ENCODE measurements around the gene CENPK.
"Not testable (repeated sequence)": the region's sequence is repeated elsewhere in the genome, so short reads cannot be mapped to it uniquely, and the experiment has no call there.

The CENPK gene

DNA sequence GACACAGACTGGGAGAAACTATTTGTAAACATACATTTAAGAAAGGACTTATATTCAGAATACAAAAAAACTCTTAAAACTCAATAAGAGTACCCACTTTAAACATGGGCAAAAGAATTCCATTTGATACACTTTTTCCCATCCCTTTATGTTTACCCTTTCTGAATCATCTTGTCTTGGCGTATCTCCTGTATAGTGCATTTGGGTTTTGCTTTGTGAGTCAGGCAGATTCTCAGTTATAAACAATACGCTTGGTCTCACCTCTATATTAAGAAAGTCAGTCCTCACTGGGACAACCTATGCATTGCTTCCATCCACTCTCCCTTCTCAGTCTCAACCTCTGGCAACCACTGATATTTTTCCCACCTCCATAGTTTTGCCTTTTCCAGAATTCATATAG is 54.0 kb downstream of the CENPK start:
- no peak for DNase-seq (ENCODE audit: low spot score)

DNA sequence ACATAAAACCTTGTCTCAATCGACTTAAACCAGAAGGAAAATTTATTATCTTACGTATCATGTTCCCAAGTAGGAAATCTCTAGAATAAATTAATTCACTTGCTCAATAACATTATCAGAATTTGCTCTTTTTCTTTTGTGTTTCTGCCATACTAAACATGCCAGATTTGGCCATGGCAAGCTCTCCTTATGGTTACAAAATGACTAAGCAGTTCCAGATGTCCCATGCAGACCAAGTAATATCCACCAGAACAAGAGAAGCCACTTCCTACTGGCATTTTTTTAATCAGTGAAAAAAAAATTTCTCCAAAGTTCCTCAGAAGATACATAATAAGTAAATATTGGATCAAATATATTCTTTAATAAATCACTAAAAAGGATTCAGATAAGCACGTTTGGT is 56.0 kb downstream of the CENPK start:
- no peak for DNase-seq (ENCODE audit: low spot score)

DNA sequence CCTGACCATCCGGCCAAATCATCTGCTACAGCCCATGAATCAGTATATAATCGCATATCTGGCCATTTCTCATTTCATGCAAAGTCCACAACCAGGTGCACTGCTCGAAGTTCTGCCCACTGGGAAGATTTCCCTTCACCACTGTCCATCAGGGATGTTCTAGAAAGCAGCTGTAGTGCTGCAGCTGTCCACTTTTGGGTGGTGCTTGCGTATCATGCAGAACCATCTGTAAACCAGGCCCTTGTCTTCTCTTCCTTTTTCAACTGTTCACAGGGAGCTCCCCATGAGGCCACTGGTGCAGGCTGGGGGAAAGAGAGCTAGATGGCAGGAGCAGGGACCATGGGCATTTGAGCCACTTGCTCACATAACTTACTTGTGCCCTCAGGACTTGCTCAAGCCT is 73.8 kb downstream of the CENPK start:
- DNase-seq (ENCODE audit: low spot score): no peak

DNA sequence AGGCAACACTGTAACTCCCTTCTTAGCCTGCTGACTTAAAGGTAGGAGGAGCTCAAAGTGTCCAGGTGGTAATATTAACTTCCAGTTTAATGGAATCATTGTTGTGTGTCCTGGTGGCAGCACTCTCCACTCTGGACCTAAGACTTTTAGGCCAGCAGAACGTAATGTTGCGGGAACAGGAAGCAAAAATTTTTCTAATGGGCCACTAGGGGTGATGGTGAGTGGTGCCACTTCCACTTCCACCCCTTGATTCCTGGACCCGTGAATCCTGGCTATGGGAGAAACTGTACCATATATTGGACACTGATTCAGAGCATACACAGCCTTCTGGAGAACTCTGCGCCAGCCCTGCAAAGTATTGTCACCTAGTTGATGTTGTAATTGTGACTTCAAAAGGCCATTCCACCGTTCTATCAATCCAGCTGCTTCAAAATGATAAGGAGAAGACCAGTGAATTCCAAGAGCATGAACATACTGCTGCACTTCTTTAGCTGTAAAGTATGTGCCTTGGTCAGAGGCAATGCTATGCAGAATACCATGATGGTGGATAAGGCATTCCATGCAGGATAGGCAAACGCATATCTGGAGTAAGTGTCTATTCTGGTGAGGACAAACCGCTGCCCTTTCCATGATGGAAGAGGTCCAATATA is 74.8 kb downstream of the CENPK start:
- DNase-seq (ENCODE audit: low spot score): not testable (repeated sequence)

DNA sequence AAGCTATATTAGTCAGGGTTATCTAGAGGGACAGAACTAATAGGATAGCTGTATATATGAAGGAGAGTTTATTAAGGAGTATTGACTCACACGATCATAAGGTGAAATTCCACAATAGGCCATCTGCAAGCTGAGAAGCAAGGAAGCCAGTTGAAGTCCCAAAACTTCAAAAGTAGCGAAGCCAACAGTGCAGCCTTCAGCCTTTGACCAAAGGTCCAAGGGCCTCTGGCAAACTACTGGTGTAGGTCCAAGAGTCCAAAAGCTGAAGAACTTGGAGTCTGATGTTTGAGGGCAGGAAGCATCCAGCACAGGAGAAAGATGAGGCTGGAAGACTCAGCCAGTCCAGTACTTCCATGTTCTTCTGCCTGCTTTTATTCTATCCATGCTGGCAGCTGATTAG is 76.2 kb downstream of the CENPK start:
- DNase-seq (ENCODE audit: low spot score): not testable (repeated sequence)

DNA sequence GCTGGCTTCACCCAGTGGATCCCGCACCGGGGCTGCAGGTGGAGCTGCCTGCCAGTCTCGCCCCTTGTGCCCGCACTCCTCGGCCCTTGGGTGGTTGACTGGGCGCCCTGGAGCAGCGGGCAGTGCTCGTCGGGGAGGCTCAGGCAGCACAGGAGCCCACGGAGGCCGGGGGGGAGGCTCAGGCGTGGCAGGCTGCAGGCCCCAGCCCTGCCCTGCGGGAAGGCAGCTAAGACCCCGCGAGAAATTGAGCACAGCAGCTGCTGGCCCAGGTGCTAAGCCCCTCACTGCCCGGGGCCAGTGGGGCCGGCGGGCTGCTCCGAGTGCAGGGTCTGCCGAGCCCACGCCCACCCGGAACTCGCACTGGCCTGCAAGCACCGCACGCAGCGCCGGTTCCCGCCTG is 77.6 kb downstream of the CENPK start:
- no peak for DNase-seq (ENCODE audit: low spot score)

DNA sequence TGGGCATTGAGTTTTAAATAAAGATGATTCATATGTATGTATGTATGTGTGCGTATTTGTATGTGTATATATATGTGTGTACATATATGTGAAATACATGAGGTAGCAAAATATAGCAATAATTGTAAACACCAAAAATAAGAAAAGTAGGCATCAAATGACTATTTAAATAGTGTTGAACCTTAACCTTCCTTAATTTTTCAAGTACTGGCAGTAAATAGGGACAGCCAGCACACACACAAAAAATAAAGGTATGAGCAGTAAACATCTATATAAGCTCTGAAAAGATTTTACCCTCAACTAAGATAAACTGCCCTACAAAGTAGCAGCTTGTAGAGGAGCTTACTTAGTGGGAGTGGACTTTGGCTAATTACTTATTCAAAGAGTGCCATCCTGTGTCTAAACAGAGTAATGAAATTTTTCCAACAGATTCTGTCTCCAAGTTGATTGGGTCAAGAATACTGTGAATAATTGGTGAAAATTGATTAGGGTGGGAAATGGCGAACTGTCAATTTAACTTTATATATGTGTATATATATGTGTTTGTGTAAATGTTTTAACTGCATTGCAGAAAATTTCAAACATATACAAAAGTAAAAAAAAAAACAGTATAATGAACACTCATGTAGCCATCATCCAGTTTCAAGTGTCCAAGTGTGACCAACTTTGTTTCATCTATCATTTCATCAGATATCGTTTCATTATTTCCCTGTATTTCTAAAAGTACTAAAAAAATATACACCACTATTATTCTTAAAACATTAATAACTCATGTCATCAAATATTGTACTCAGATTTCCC is 79.2 kb downstream of the CENPK start:
- DNase-seq (ENCODE audit: low spot score): peak; percentile 16

DNA sequence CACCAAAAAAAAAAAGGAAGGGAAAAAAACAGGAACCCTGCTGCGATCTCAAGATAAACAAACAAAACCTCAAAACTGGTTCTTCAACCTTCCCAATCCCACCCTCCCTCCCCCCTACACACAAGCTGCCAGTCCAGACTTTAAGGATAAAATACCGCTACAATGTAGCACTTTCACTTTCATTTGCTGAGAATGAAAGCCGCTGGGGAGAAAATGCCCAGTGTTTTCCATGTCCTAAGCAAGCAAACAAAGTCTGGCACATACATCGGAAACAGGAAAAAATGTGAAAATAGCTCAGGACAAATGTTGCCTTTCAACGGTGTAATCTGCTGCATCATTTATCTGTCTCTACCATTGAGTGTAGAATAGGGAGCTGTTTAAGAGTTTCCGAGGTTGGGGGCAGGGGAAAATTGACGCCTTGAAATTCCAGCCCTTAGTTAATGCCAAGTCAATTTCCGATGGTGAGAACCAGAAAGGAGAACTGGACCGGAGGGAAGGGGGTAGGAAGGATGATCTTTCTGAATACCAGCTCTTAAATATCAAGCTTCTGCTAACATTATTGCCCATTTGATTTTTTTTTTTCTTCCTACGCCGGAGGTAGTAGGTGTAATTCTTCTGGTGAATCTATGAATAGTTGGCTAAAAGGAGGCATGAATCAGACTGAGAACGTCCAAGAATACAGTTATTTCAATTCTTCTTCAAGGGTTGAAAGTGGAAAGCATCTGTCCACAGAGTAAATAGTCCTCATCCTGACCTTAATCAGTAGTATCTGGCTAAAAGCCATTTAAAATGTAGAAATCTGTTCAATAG is 80.0 kb downstream of the CENPK start:
- DNase-seq (ENCODE audit: low spot score): peak; percentile 11

DNA sequence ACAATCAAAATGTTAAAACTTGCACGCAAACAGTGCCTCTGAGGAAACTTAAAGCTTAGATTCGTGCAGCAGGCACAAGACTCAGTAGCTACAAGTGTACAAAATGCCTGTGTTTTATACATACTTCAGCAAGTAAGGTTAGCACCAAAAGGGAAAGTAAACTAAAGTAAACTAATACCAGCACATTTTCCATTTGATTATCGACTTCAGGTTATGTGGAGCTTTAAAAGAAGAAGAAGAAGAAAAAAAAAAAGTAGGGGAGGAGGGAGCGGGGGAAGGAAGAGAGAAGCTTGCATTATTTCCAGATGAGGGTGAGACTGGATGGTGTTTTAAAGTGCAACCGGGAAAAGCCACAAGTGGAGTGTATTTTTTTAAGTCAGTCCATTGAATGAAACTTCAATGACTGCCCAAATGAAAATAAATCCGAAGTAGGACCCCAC is 80.7 kb downstream of the CENPK start:
- no peak for DNase-seq (ENCODE audit: low spot score)

DNA sequence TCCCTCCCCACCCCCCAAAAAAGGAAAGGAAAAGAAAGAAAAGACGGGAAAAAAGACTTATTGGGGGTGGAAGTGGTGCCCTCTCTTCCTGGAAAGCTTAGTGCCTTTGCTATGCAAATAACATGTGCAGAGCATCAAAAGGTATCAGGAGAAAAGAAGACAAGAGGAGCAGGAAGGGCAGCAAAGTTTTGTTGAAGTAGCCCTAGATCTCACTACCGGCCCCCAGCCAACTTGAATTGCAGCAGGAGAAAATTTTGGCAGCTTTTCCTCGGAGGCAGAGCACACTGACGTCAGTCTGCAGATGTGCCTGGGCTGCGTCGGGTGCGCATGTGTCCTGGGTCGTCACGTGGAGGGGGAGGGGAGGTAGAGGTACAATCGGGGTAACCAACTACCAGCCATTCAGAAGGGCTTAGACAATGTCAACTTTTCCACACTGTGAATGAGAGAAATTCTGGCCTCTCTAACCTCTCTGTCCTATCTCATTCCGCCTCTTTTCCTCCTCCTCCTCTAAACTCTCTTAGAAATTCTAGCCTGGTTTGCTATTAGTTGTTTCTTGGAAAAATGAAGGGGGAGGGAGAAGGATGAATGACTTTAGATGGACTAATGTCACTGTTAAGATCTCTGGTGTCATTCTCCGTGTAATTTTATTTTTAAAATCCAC is 81.2 kb downstream of the CENPK start, which contains the start of gene ADAMTS6:
Gene ADAMTS6, minus strand, starts transcription at position 286 of the 661 bp plus-strand sequence. CDS start 8,247 bp downstream, outside the sequence.
- peak; percentile 28 for DNase-seq (ENCODE audit: low spot score)

DNA sequence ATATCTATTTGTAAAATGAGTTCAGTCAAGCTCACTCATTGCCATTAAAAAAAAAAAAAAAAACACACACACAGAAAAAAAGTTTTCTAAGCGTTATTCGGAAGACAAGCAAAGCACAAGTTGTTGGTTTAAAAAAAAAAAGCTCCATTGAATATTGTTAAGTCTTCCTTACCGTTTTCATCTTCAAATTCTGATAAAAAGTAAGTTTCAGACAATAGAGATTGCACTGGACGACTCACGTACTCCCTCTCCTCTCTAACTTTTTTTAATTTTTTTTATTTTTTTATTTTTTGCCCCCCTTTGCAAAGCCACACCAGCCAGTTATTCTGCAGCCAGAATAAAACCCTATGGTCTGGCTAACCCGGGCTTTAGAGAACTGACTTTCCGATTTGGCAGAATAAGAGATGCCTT is 81.8 kb downstream of the CENPK start:
- no peak for DNase-seq (ENCODE audit: low spot score)

DNA sequence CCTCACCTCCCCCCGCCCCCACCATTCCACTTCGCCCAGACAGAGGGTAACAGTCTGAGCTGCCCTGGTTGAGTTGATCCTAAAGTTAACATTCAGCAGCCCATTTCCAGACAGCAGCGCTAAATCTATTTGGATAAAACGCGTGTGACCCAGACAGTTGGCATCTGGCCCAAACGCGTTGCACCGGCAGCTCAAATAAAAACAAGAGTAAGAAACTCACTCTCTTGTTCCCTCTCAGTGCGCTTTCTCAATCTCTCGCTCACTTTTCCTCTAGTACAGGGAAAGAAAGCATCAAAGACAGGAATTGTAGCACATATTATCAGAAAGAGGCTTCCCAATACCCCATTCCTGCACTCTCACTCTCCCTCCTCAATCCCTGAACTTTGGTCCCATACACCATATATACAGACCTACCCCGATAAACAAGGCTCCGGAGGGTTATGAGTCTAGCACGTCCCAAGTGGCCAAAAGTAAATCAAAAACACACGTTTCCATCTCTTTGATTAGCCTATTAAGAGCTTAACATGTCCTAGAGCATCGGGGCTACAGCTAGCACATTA is 82.6 kb downstream of the CENPK start:
- no peak for DNase-seq (ENCODE audit: low spot score)

DNA sequence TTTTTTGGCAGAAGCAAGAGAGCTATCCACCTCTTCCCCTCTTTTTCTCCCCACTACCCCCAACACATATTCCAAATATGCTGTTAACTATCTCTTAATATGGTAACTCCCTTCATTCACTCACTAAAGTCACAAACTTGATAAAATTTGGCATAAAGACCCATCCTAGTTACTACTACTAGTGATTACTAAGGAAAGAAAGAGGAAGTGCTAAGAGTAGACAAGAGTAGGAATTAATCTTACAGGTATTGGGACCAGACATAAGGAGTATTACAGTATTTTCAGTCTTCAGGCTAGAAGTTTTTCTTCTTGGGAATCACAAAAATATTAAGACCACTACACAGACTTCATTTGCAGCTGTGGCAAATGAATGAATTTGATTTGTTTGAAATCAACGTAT is 83.4 kb downstream of the CENPK start:
- DNase-seq (ENCODE audit: low spot score): no peak

DNA sequence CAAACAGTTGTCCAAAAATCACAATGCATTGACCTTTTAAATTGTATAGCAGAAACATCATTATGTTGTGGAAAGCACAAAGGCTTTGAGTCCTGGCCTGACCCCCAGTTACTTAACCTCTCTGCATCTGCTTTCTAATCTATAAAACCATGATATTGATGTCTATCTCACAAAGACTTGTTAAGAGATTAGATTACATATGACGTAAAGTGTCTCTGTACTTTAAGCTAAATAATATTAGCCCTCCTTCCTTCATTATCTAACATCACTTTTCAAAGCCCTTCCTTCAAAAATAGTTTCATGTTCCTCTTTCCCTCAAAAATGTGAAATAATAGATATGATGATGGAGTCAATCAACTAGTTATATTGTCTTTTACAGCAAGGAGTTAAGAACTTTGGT is 84.6 kb downstream of the CENPK start:
- no peak for DNase-seq (ENCODE audit: low spot score)

DNA sequence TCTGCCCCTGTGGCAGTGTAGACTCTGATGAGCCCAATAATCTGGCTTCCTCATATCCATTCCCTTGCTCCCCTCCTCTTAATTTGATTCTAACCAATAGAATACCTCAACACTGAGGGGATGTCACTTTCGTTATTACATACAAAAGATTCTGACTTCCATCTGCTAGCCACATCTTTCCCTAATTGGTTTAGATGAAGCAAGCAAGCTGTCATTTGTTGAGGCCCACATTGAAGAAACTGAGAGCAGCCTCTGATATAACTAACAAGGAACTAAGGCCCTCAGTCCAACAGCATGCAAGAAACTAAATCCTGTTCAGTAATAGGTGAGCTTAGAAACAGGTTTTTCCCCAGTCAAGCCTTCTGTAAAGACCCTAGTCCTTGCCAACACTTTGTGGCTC is 87.1 kb downstream of the CENPK start:
- DNase-seq (ENCODE audit: low spot score): no peak

DNA sequence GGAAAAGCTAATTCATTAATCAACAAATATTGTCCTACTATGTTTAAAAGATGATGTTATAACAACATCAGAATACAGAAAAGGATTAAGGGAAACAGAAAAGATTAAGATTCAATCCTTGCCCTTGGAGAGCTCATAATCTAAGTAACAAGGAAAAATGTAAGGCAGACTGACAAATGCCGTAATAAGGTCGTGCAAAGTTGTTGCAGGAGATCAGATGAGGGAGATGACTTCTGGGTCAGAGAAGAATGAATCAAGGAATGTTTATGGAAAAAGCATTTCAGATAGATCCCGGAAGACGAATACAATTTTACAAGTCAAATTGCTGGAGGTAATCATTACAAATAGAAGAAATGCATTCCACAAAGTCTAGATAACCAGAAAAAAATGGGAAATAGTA is 87.6 kb downstream of the CENPK start:
- DNase-seq (ENCODE audit: low spot score): no peak

DNA sequence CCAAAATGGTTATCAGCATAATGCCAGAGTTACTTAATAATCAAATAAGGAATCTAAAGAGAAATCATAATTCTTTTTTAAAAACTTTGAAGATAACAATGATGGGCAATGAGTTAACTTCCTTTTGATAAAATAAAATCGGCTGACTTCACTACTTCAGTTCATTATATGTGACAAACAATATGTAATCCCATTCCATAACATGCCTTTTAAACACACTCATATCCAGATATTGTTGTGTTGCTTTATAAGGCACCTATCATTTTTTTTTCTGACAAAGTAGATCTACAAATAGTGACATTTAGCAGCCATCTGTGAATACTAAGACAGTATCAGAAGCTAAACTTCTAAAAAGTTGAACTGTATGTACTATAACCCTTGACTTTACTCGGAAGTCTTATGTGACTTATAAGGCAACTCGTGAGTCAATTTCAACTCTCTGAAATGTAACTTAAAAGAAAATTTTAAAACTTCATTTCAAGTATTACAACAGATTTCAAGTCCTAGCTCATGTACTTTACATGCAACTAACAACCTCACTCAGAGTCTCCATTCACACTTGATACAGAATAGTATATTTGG is 88.7 kb downstream of the CENPK start:
- DNase-seq (ENCODE audit: low spot score): no peak

DNA sequence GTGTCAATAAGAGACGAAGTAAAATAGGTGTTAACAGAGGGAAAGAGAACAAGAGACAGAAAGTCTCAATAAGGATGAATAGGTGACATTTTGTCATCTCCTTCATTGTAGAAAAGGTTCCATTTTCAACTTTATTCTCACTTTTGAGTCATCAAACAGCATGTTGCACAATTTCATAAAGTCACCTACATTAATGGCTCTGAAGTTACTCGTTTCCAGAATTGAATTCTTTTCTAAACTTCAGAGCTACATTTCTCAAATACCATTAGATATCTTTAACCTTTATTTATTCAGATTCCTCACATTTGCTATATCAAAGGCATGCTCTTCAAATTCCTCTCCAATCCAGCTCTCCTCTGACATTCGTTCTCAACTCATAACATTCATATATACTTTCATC is 94.3 kb downstream of the CENPK start:
- no peak for DNase-seq (ENCODE audit: low spot score)
